ENCODE results near the gene ABTB1. TPM values are rescaled to one million over a fixed set of nuclear protein-coding genes. Genes with fewer than 3 reads are reported as not detected.

ABTB1 gene
- total RNA-seq, 2 experiments from 2014 or later = 9.7 to 10.6 TPM

DNA sequence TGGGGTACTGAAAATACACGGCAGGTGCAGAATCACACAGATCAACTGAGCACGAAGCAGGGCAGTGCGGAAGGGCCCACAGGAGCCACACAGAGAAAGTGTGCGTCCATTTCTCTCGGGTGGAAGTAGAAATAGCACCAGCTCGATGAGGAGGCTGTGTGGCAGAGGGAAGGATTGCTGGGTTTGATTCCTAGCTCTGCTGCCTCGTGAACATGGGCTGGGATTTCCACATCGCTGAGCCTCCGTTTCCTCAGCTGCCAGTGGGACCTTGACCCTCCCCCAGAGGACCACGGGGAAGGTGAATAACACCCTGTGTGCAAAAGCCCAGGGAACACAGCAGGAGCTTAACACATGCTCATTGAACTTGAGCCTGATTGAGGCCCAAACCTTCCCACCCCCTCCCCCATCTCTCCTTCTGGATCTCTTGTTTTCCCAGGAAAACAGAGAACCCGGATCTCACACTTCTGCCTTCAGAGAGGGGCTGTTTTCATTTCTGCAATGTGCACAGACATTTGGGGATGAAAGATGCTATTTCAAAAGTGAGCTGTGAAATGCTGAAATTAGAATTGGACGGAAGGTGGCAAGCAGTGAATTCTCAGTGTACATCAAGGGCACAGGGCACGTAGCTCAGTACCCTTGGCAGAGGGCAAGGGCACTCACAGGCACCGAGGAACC lies 38.4 kb downstream of the ABTB1 start:
- CTCF ChIA-PET = interaction anchor here (0.6 kb wide), 1 partner anchor 539 kb away, joined by 3 read pairs; no protein-coding TSS in a partner anchor
- ATAC-seq = no peak
- Mint-ChIP-seq H3K27ac (no peak overlapping the region), H3K4me1 (ENCODE audit: low read depth) (no peaks in the 10 kb centered on the region), H3K36me3 (ENCODE audit: low read depth) (no peaks in the 10 kb centered on the region), H3K27me3 (peaks cover under 1% of the 10 kb centered on the region), H3K4me3 (no peak overlapping the region), H3K9me3 (no peaks in the 10 kb centered on the region)
- no peak for DNase-seq
- intact Hi-C loops (cut with micrococcal nuclease) = no loop called here
- TF ChIP-seq, protein P1, sequence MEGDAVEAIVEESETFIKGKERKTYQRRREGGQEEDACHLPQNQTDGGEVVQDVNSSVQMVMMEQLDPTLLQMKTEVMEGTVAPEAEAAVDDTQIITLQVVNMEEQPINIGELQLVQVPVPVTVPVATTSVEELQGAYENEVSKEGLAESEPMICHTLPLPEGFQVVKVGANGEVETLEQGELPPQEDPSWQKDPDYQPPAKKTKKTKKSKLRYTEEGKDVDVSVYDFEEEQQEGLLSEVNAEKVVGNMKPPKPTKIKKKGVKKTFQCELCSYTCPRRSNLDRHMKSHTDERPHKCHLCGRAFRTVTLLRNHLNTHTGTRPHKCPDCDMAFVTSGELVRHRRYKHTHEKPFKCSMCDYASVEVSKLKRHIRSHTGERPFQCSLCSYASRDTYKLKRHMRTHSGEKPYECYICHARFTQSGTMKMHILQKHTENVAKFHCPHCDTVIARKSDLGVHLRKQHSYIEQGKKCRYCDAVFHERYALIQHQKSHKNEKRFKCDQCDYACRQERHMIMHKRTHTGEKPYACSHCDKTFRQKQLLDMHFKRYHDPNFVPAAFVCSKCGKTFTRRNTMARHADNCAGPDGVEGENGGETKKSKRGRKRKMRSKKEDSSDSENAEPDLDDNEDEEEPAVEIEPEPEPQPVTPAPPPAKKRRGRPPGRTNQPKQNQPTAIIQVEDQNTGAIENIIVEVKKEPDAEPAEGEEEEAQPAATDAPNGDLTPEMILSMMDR (IDR thresholded peaks at IDR 0.05) = no peak
- POLR2A ChIA-PET = no interaction called here

DNA sequence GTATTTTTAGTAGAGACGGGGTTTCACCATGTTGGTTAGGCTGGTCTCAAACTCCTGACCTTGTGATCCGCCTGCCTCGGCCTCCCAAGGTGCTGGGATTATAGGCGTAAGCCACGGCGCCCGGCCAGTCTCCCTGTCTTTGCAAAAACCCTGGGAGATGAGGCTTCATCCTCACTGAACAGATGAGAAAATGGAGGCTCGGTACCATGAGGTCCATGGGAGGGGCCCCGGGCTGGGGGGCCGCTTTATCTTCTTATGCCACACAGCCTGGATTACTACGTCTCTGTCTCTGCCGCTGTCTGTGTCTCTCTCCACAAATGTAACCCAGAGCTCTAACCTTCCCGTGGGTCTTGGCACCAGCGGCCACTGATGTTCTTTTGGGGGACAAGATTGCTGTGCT lies 39.1 kb downstream of the ABTB1 start:
- Mint-ChIP-seq H3K27ac (no peak overlapping the region), H3K9me3 (no peaks in the 10 kb centered on the region), H3K4me1 (ENCODE audit: low read depth) (no peaks in the 10 kb centered on the region), H3K27me3 (peaks cover 3% of the 10 kb centered on the region), H3K36me3 (ENCODE audit: low read depth) (no peaks in the 10 kb centered on the region), H3K4me3 (no peak overlapping the region)
- DNase-seq (no peak), ATAC-seq (no peak)
- ChIA-PET CTCF (interaction anchor here (0.6 kb wide), 1 partner anchor 540 kb away, joined by 3 read pairs; no protein-coding TSS in a partner anchor), POLR2A (no interaction called here)
- TF ChIP-seq, protein P1 (IDR thresholded peaks at IDR 0.05) = no peak
- intact Hi-C loops (cut with micrococcal nuclease) = no loop called here

DNA sequence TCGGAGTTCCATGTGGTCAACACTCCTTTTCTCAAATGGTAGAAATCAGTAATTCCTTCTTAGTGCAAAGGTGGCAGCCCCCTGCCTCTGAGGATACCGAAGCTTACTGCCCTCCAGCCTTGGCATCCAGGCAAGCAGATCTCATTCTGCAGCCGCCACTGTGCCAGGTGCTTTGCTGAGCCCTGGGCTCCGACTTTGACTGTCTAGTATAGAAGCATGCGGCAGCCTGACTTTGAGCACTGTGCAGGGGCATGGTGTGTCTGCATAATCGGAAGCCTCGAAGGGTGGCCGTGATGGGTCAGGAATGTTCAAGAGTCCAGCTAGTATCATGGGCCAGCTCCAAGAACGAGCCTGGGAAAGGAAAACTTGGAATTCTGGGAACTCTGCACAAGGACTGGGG lies 39.7 kb downstream of the ABTB1 start:
- intact Hi-C loops (cut with micrococcal nuclease) = no loop called here
- Mint-ChIP-seq H3K4me3 (no peak overlapping the region), H3K36me3 (ENCODE audit: low read depth) (no peaks in the 10 kb centered on the region), H3K27ac (no peak overlapping the region), H3K4me1 (ENCODE audit: low read depth) (no peaks in the 10 kb centered on the region), H3K27me3 (peaks cover 3% of the 10 kb centered on the region), H3K9me3 (no peaks in the 10 kb centered on the region)
- DNase-seq (no peak), ATAC-seq (no peak)
- ChIA-PET CTCF (interaction anchor here (1.0 kb wide), 1 partner anchor 17 kb away, joined by 3 read pairs; no protein-coding TSS in a partner anchor), POLR2A (no interaction called here)
- TF ChIP-seq, protein P1 (IDR thresholded peaks at IDR 0.05) = no peak

DNA sequence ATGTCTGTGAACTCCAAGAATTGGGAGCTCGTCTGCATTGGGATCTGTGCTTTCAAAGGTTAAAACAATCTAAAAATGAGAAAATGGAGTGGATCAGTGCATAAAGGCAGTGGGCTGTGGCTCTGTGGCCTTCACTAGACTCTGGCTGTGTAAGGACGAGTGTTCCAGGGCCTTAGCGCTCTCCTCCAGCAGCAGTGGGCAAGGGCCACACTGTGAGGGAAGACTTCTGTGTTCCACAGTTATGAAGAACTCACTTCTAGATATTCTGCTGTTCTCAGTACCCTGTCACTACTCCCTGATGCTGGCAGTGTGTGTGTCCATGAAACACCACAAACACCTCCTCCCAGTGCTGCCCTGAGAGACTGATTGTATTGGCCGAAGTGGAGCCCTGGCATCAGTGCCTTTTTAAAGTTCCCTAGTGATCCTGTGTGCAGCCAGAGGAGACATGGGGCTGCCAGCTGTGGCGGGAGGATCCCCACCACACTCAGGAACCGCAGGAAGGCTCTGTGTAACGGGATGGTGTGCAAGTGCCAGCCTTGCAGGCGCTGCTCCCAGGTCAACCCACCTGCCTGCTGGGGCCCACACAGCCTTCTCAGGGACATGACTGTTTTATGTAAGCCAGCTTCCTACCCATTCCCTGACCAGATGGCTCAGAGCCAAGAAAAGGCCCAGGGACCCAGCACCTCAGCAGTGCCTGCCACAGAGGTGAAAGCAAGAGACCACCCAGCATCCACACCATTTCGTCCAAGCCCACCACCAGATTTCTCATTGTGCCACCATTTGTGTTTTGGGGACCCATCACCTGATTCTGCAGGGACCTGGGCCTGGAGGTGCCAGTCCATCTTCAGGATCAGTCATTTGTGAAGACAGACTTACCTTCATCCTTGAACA lies 40.4 kb downstream of the ABTB1 start:
- POLR2A ChIA-PET = no interaction called here
- H3K9me3 Mint-ChIP-seq = no peaks in the 10 kb centered on the region
- no peaks in the 10 kb centered on the region for H3K36me3 Mint-ChIP-seq (ENCODE audit: low read depth)
- intact Hi-C loops (cut with micrococcal nuclease) = no loop called here
- CTCF ChIA-PET = interaction anchor here (1.0 kb wide), 1 partner anchor 18 kb away, joined by 3 read pairs; no protein-coding TSS in a partner anchor
- no peak overlapping the region for H3K4me3 Mint-ChIP-seq
- H3K27me3 Mint-ChIP-seq = peaks cover 3% of the 10 kb centered on the region
- H3K4me1 Mint-ChIP-seq (ENCODE audit: low read depth) = no peaks in the 10 kb centered on the region
- DNase-seq (no peak), ATAC-seq (no peak)
- TF ChIP-seq, protein P1 (IDR thresholded peaks at IDR 0.05) = no peak
- no peak overlapping the region for H3K27ac Mint-ChIP-seq

DNA sequence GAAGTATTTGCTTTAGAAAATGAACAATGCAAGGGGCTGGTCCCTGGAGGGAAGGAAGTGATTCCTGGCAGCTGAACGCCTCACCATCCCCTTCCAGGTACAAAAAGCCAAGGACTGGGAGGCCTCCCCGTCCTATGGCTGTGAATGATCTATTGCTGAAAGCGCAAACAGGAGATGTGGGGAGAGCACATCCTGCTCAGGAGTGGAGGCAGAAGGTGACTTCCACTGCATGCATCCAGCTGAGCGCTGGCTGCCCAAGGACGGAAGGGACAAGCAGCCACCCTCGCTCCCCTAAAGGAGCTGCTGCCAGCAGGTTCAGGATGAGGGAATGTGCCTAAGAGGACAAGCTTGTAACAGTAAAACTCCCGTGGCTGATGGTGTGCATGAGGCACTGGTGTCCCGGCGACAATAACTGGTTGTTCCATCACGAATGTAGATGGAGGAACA lies 41.4 kb downstream of the ABTB1 start:
- TF ChIP-seq, protein P1 (IDR thresholded peaks at IDR 0.05) = no peak
- Mint-ChIP-seq H3K36me3 (ENCODE audit: low read depth) (no peaks in the 10 kb centered on the region), H3K4me1 (ENCODE audit: low read depth) (no peaks in the 10 kb centered on the region), H3K9me3 (no peaks in the 10 kb centered on the region), H3K27me3 (peaks cover 3% of the 10 kb centered on the region), H3K4me3 (no peak overlapping the region), H3K27ac (no peak overlapping the region)
- intact Hi-C loops (cut with micrococcal nuclease) = no loop called here
- ATAC-seq (no peak), DNase-seq (no peak)
- CTCF ChIA-PET = no interaction called here
- POLR2A ChIA-PET = interaction anchor here (0.6 kb wide), 1 partner anchor 156 kb away, joined by 4 read pairs; no protein-coding TSS in a partner anchor
